ENCODE measurements around the gene COX6B2.
A peak's percentile ranks its signal among the peaks of the same experiment; 100 is the strongest.

Gene COX6B2

GRCh38 chr19:55386493-55386971 is 32.0 kb upstream of the COX6B2 start:
- H3K4me3 ChIP-seq (ENCODE audit: low read length): peak overlapping the region; percentile 91
- no peak for TF ChIP-seq ZNF274 (IDR thresholded peaks at IDR 0.05; ENCODE audit: low read depth, low read length)

- H3K4me3 ChIP-seq (ENCODE audit: low read length): peak within 1 kb of the TSS; percentile 91
- no peak for TF ChIP-seq ZNF274 (IDR thresholded peaks at IDR 0.05; ENCODE audit: low read depth, low read length)
Observed at GRCh38 chr19:55385724-55386492, 31.4 kb upstream of the COX6B2 start, which contains the start of gene RPL28. Gene RPL28, plus strand, starts transcription at chr19:55385932. Its CDS starts 426 bp downstream, at chr19:55386358.

GRCh38 chr19:55384920-55385723 is 30.6 kb upstream of the COX6B2 start:
- peak overlapping the region; percentile 54; the same call in 1 of the 2 replicates for H3K4me3 ChIP-seq (ENCODE audit: low read length)
- no peak for TF ChIP-seq ZNF274 (IDR thresholded peaks at IDR 0.05; ENCODE audit: low read depth, low read length)

GRCh38 chr19:55384131-55384919 is 29.8 kb upstream of the COX6B2 start, which contains the start of gene TMEM238:
Gene TMEM238, minus strand, starts transcription at chr19:55384292. Its CDS starts 33 bp downstream, at chr19:55384259.
- H3K4me3 ChIP-seq (ENCODE audit: low read length): peak within 1 kb of the TSS; percentile 54; the same call in 1 of the 2 replicates
- TF ChIP-seq ZNF274 (IDR thresholded peaks at IDR 0.05; ENCODE audit: low read depth, low read length): no peak

GRCh38 chr19:55383279-55384130 is 29.0 kb upstream of the COX6B2 start:
- peak overlapping the region; percentile 54; the same call in 1 of the 2 replicates for H3K4me3 ChIP-seq (ENCODE audit: low read length)
- TF ChIP-seq ZNF274 (IDR thresholded peaks at IDR 0.05; ENCODE audit: low read depth, low read length): no peak

- no peak overlapping the region for H3K4me3 ChIP-seq (ENCODE audit: low read length)
Observed at GRCh38 chr19:55382522-55383054, 28.1 kb upstream of the COX6B2 start.

GRCh38 chr19:55382013-55382412 is 27.5 kb upstream of the COX6B2 start:
- no peak for TF ChIP-seq ZNF274 (IDR thresholded peaks at IDR 0.05; ENCODE audit: low read depth, low read length)
- no peak overlapping the region for H3K4me3 ChIP-seq (ENCODE audit: low read length)

More at GRCh38 chr19:55382522-55383054, 28.1 kb upstream of the COX6B2 start:
- TF ChIP-seq ZNF274 (IDR thresholded peaks at IDR 0.05; ENCODE audit: low read depth, low read length): no peak

GRCh38 chr19:55379174-55379573 is 24.7 kb upstream of the COX6B2 start:
- TF ChIP-seq ZNF274 (IDR thresholded peaks at IDR 0.05; ENCODE audit: low read depth, low read length): no peak
- no peak overlapping the region for H3K4me3 ChIP-seq (ENCODE audit: low read length)

- TF ChIP-seq ZNF274 (IDR thresholded peaks at IDR 0.05; ENCODE audit: low read depth, low read length): no peak
- H3K4me3 ChIP-seq (ENCODE audit: low read length): no peak overlapping the region
Observed at GRCh38 chr19:55377356-55378131, 23.0 kb upstream of the COX6B2 start.

GRCh38 chr19:55376241-55376933 is 21.9 kb upstream of the COX6B2 start, which contains the start of gene TMEM190:
Gene TMEM190, plus strand, starts transcription at chr19:55376826. Its CDS starts 28 bp downstream, at chr19:55376854.
- no peak for TF ChIP-seq ZNF274 (IDR thresholded peaks at IDR 0.05; ENCODE audit: low read depth, low read length)
- H3K4me3 ChIP-seq (ENCODE audit: low read length): no peak within 1 kb of the TSS

- H3K4me3 ChIP-seq (ENCODE audit: low read length): no peak overlapping the region
- no peak for TF ChIP-seq ZNF274 (IDR thresholded peaks at IDR 0.05; ENCODE audit: low read depth, low read length)
Observed at GRCh38 chr19:55373993-55374757, 19.7 kb upstream of the COX6B2 start.

Data from GM08714 (cell line).